ENCODE measurements around the gene KCTD13.
"Not testable (repeated sequence)": the region's sequence is repeated elsewhere in the genome, so short reads cannot be mapped to it uniquely, and the experiment has no call there.

The KCTD13 gene

GRCh38 chr16:29961479-29962343 is 35.7 kb upstream of the KCTD13 start, which contains the start of gene TMEM219:
TSS of gene TMEM219 (plus strand) at chr16:29962079. CDS start at chr16:29963144, 1,065 bp downstream.
- Mint-ChIP-seq H3K4me3 (peak within 1 kb of the TSS; percentile 89), H3K9me3 (no peaks in the 10 kb centered on the region), H3K27me3 (no peaks in the 10 kb centered on the region), H3K27ac (ENCODE audit: low read depth) (peak within 1 kb of the TSS; percentile 91), H3K36me3 (ENCODE audit: insufficient read depth) (peaks cover 9% of the 10 kb centered on the region), H3K4me1 (peaks cover 16% of the 10 kb centered on the region)
- ATAC-seq (replicated peaks; ENCODE audit: extremely low read depth, poor library complexity, severe bottlenecking) (peak; percentile 90), DNase-seq (ENCODE audit: low spot score in 2 of 2) (peak; percentile 93)

- no peaks in the 10 kb centered on the region for H3K9me3 Mint-ChIP-seq
- DNase-seq (ENCODE audit: low spot score in 2 of 2) (no peak), ATAC-seq (replicated peaks; ENCODE audit: extremely low read depth, poor library complexity, severe bottlenecking) (no peak)
- H3K27me3 Mint-ChIP-seq = no peaks in the 10 kb centered on the region
- H3K27ac Mint-ChIP-seq (ENCODE audit: low read depth) = peak overlapping the region; percentile 91
- H3K4me3 Mint-ChIP-seq = peak overlapping the region; percentile 89
- peaks cover 9% of the 10 kb centered on the region for H3K36me3 Mint-ChIP-seq (ENCODE audit: insufficient read depth)
- peaks cover 16% of the 10 kb centered on the region for H3K4me1 Mint-ChIP-seq
Observed at GRCh38 chr16:29961127-29961478, 35.1 kb upstream of the KCTD13 start.

GRCh38 chr16:29959821-29960220 is 33.8 kb upstream of the KCTD13 start:
- not testable (repeated sequence) for H3K36me3 Mint-ChIP-seq (ENCODE audit: insufficient read depth); H3K9me3 Mint-ChIP-seq; ATAC-seq (replicated peaks; ENCODE audit: extremely low read depth, poor library complexity, severe bottlenecking); H3K27me3 Mint-ChIP-seq; DNase-seq (ENCODE audit: low spot score in 2 of 2); H3K4me3 Mint-ChIP-seq; H3K27ac Mint-ChIP-seq (ENCODE audit: low read depth)
- peaks cover 16% of the 10 kb centered on the region for H3K4me1 Mint-ChIP-seq

- Mint-ChIP-seq H3K27me3 (no peaks in the 10 kb centered on the region), H3K9me3 (no peaks in the 10 kb centered on the region), H3K27ac (ENCODE audit: low read depth) (no peak overlapping the region), H3K4me3 (no peak overlapping the region), H3K36me3 (ENCODE audit: insufficient read depth) (peaks cover 9% of the 10 kb centered on the region), H3K4me1 (peaks cover 16% of the 10 kb centered on the region)
- ATAC-seq (replicated peaks; ENCODE audit: extremely low read depth, poor library complexity, severe bottlenecking) (no peak), DNase-seq (ENCODE audit: low spot score in 2 of 2) (no peak)
Observed at GRCh38 chr16:29959293-29959692, 33.3 kb upstream of the KCTD13 start.

- Mint-ChIP-seq H3K4me1 (peaks cover 16% of the 10 kb centered on the region), H3K27me3 (no peaks in the 10 kb centered on the region), H3K4me3 (no peak overlapping the region), H3K9me3 (no peaks in the 10 kb centered on the region), H3K36me3 (ENCODE audit: insufficient read depth) (peaks cover 7% of the 10 kb centered on the region), H3K27ac (ENCODE audit: low read depth) (no peak overlapping the region)
- ATAC-seq (replicated peaks; ENCODE audit: extremely low read depth, poor library complexity, severe bottlenecking) (no peak), DNase-seq (ENCODE audit: low spot score in 2 of 2) (no peak)
Observed at GRCh38 chr16:29958756-29959155, 32.7 kb upstream of the KCTD13 start.

GRCh38 chr16:29951625-29952365 is 25.8 kb upstream of the KCTD13 start:
- DNase-seq (ENCODE audit: low spot score in 2 of 2) (no peak), ATAC-seq (replicated peaks; ENCODE audit: extremely low read depth, poor library complexity, severe bottlenecking) (no peak)
- no peaks in the 10 kb centered on the region for H3K36me3 Mint-ChIP-seq (ENCODE audit: insufficient read depth)
- H3K27me3 Mint-ChIP-seq = peaks cover 13% of the 10 kb centered on the region
- H3K9me3 Mint-ChIP-seq = no peaks in the 10 kb centered on the region
- no peak overlapping the region for H3K27ac Mint-ChIP-seq (ENCODE audit: low read depth)
- no peaks in the 10 kb centered on the region for H3K4me1 Mint-ChIP-seq
- H3K4me3 Mint-ChIP-seq = no peak overlapping the region

- Mint-ChIP-seq H3K36me3 (ENCODE audit: insufficient read depth) (no peaks in the 10 kb centered on the region), H3K4me1 (no peaks in the 10 kb centered on the region), H3K27me3 (peaks cover 13% of the 10 kb centered on the region), H3K9me3 (no peaks in the 10 kb centered on the region), H3K27ac (ENCODE audit: low read depth) (no peak overlapping the region), H3K4me3 (no peak overlapping the region)
- DNase-seq (ENCODE audit: low spot score in 2 of 2) = no peak
- ATAC-seq (replicated peaks; ENCODE audit: extremely low read depth, poor library complexity, severe bottlenecking) = no peak
Observed at GRCh38 chr16:29950806-29951461, 24.9 kb upstream of the KCTD13 start.

- no peak for ATAC-seq (replicated peaks; ENCODE audit: extremely low read depth, poor library complexity, severe bottlenecking)
- no peak overlapping the region for H3K4me3 Mint-ChIP-seq
- H3K36me3 Mint-ChIP-seq (ENCODE audit: insufficient read depth) = no peaks in the 10 kb centered on the region
- no peaks in the 10 kb centered on the region for H3K4me1 Mint-ChIP-seq
- no peak overlapping the region for H3K27ac Mint-ChIP-seq (ENCODE audit: low read depth)
- no peak for DNase-seq (ENCODE audit: low spot score in 2 of 2)
- no peaks in the 10 kb centered on the region for H3K9me3 Mint-ChIP-seq
- peaks cover 13% of the 10 kb centered on the region for H3K27me3 Mint-ChIP-seq
Observed at GRCh38 chr16:29947897-29948296, 21.9 kb upstream of the KCTD13 start.

GRCh38 chr16:29943846-29944799 is 18.1 kb upstream of the KCTD13 start:
- no peaks in the 10 kb centered on the region for H3K9me3 Mint-ChIP-seq
- peaks cover 24% of the 10 kb centered on the region for H3K27me3 Mint-ChIP-seq
- no peak for ATAC-seq (replicated peaks; ENCODE audit: extremely low read depth, poor library complexity, severe bottlenecking)
- no peaks in the 10 kb centered on the region for H3K4me1 Mint-ChIP-seq
- H3K27ac Mint-ChIP-seq (ENCODE audit: low read depth) = no peak overlapping the region
- DNase-seq (ENCODE audit: low spot score in 2 of 2) = no peak
- no peaks in the 10 kb centered on the region for H3K36me3 Mint-ChIP-seq (ENCODE audit: insufficient read depth)
- no peak overlapping the region for H3K4me3 Mint-ChIP-seq

- H3K9me3 Mint-ChIP-seq = no peaks in the 10 kb centered on the region
- H3K36me3 Mint-ChIP-seq (ENCODE audit: insufficient read depth) = no peaks in the 10 kb centered on the region
- no peak overlapping the region for H3K4me3 Mint-ChIP-seq
- ATAC-seq (replicated peaks; ENCODE audit: extremely low read depth, poor library complexity, severe bottlenecking) = no peak
- DNase-seq (ENCODE audit: low spot score in 2 of 2) = no peak
- no peak overlapping the region for H3K27ac Mint-ChIP-seq (ENCODE audit: low read depth)
- no peaks in the 10 kb centered on the region for H3K4me1 Mint-ChIP-seq
- peaks cover 44% of the 10 kb centered on the region for H3K27me3 Mint-ChIP-seq
Observed at GRCh38 chr16:29940656-29941055, 14.6 kb upstream of the KCTD13 start.

- H3K27ac Mint-ChIP-seq (ENCODE audit: low read depth); ATAC-seq (replicated peaks; ENCODE audit: extremely low read depth, poor library complexity, severe bottlenecking); H3K4me3 Mint-ChIP-seq; H3K36me3 Mint-ChIP-seq (ENCODE audit: insufficient read depth); DNase-seq (ENCODE audit: low spot score in 2 of 2); H3K9me3 Mint-ChIP-seq: not testable (repeated sequence)
- H3K27me3 Mint-ChIP-seq = peaks cover 18% of the 10 kb centered on the region
- H3K4me1 Mint-ChIP-seq = peaks cover 11% of the 10 kb centered on the region
Observed at GRCh38 chr16:29931750-29932149, 5.7 kb upstream of the KCTD13 start.
